ENCODE results near the gene PCNX4. TPM values are rescaled to one million over a fixed set of nuclear protein-coding genes. Genes with fewer than 3 reads are reported as not detected.

PCNX4 gene
- total RNA-seq, 1 experiment from 2014 or later, result 66.2 TPM

DNA sequence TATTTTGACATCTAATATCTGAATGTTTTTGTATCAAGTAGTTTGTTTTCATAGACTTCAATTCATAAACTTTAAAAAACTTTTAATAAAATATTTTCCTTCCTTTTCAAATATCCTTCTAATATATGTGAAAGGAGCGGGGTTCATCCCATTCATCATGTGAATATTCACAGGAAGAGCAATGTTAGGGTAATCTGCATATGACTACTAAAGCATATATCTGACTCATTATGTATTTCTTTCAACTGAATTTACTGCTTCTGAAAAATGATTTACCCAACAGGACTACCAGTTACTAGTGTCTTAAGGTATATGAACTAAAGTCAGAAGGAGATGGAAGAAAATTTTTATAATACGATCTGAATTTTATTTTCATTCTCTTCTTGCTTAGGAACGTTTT lies 43.0 kb downstream of the PCNX4 start:
- Histone ChIP-seq H3K9me3 (replicated peaks) (no peaks in the 10 kb centered on the region), H3K4me3 (no peak overlapping the region), H3K36me3 (peaks cover 11% of the 10 kb centered on the region), H3K4me1 (no peaks in the 10 kb centered on the region), H3K27me3 (no peaks in the 10 kb centered on the region), H3K27ac (no peak overlapping the region)
- DNase-seq, result no peak

DNA sequence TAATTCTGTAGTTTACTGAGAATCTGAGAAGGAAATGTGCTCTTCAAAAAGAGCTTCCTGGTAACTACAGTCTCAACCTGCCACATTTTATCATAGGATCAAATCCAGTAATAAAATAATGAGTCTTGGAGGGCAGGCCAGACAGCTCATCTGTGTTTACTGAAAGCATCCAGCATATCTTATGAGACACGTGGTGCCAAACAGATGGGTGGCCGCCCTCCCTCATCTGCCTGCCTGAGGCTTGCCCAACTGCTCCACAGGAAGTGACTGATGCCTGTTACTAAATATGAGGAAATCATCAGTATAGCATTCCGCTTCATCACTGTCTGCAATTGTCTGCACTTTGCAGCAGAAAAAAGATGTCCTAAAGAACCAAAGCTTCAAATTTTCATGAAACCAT lies 60.0 kb downstream of the PCNX4 start:
- peaks cover 17% of the 10 kb centered on the region for H3K36me3 ChIP-seq

DNA sequence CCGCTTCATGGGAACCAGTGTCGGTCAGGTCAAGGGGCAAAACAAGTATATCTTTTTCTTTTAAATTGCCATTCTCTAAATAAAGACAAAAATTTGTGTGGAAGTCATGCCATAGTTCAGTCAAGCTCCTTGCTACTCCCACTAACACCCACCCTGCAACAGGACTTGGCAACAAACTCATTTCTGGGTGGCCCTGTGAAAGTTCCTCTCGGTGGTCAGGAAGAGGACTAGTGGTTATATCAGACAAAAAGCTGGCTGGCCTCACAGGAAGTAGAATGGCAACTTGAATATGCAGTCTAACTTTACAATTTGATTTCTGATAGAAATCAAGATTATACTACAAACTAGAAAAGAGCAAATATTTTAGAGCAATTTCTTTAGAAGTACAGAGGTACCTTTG lies 62.3 kb downstream of the PCNX4 start:
- Histone ChIP-seq H3K27me3 (no peaks in the 10 kb centered on the region), H3K27ac (no peak overlapping the region)
- DNase-seq, result no peak

More for the DNA sequence above, 60.0 kb downstream of the PCNX4 start:
- Histone ChIP-seq H3K27ac (no peak overlapping the region), H3K4me3 (no peak overlapping the region), H3K9me3 (replicated peaks) (no peaks in the 10 kb centered on the region), H3K27me3 (no peaks in the 10 kb centered on the region), H3K4me1 (peaks cover 7% of the 10 kb centered on the region; the same call in 1 of the 2 replicates)
- DNase-seq, result peak; percentile 25 to 29

DNA sequence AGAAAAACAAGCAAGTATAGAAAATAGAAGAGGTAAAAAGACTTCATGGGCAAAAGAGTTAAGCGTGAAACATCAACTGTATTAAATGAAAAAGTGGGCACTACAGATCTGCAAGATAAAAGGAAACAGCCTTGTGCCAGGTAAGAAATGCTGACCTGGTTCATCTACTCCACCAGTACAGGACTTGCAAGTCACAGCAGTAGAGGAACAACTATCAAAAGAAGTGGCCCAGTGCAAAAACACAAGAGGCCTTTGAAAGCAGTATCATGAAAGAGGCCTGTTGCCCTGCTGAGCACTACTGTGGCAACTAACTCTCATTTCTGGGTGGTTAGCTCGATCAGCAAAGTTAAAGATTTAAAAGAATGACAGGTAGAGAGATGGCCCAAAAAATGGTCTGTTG lies 62.9 kb downstream of the PCNX4 start:
- Histone ChIP-seq H3K4me3 (no peak overlapping the region), H3K27me3 (no peaks in the 10 kb centered on the region), H3K9me3 (replicated peaks) (no peaks in the 10 kb centered on the region), H3K27ac (no peak overlapping the region), H3K4me1 (peaks cover 7% of the 10 kb centered on the region; the same call in 1 of the 2 replicates), H3K36me3 (peaks cover 16% of the 10 kb centered on the region)
- no peak for DNase-seq

More for the DNA sequence above, 62.3 kb downstream of the PCNX4 start:
- H3K4me3 ChIP-seq, result no peak overlapping the region
- peaks cover 16% of the 10 kb centered on the region for H3K36me3 ChIP-seq
- H3K4me1 ChIP-seq, result peaks cover 7% of the 10 kb centered on the region; the same call in 1 of the 2 replicates
- H3K9me3 ChIP-seq (replicated peaks), result no peaks in the 10 kb centered on the region

DNA sequence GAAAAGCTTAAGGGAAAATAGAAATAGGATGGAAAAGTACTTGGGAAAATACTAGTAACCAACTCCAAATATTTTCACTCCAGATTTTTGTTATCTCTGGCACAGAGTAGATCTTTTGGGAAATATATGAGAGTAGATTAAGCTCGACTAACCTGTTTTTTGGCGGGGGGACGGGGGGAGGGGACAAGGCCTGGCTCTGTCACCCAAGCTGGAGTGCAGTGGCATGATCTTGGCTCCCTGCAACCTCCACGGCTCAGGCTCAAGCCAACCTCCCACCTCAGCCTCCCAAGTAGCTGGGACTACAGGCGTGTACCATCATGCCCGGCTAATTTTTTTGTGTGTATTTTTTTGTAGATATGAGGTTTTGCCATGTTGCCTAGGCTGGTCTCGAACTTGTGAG lies 68.7 kb downstream of the PCNX4 start:
- no peaks in the 10 kb centered on the region for H3K4me1 ChIP-seq
- DNase-seq, result no peak
- no peaks in the 10 kb centered on the region for H3K9me3 ChIP-seq (replicated peaks)
- H3K27ac ChIP-seq, result no peak overlapping the region
- H3K27me3 ChIP-seq, result no peaks in the 10 kb centered on the region
- 0 out of 2 replicates have a peak, but pooled peaks cover under 1% of the 10 kb centered on the region for H3K36me3 ChIP-seq
- H3K4me3 ChIP-seq, result no peak overlapping the region

DNA sequence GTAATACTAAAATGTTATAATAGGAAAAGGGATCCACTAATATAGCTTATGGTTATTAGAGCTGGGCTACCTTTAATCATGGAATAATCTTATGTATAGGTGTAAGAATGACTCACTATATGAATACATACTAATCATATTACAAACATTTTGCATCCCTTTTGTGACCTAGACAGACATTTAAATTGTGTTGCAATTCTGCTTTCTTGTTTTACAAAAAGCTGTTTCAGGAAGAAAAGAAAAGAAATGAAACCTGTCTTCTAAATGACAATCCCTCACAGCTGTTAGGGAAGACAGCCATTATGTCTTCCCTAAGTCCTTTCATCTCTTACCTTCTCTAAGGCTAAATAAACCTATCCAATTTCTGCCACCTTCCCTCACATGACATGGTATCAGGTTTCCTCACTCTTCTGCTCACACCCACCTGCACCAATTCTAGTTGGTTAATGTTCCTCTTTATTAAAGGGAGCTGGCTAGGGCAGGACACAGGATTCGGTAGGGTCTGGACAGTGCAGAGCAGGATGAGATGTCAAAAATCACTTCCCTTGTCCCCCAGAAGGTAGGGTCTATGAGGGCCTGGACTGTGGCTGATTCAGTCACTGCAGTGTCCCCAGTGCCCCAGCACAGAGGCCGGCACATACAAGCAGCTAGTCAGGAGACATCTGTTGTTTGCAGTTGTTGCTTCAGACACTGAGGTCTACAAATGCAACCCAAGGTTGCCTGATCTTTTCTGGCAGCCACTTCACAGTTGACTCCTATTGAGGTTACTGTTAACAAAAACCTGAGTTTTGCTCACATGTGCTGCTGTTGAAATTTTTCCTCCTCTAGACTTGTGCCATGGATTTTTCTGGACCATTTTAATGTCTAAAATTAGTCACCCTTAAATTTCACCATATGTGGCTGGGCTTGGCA lies 69.7 kb downstream of the PCNX4 start:
- H3K36me3 ChIP-seq, result no peaks in the 10 kb centered on the region
- H3K4me3 ChIP-seq, result no peak overlapping the region

DNA sequence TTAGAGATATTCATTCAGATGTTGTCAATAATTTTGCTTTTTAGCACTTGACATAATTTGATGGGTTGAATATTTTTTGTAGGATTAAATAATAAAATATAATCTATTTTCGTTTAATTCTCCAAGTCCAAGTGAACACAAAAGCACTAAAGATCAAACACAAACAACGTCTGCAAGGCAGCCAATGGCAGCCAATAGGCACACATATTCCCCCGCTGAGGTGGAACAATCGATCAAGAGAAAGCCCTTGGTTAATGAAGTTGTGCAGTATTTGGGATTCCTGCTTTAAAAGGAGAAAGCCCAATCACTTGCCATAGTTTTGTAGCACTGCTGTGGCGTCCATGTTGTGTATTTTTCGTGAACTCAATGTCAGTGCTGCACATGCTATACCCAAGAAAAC lies 72.0 kb downstream of the PCNX4 start:
- Histone ChIP-seq H3K27ac (no peak overlapping the region), H3K36me3 (no peaks in the 10 kb centered on the region), H3K9me3 (replicated peaks) (no peaks in the 10 kb centered on the region), H3K27me3 (no peaks in the 10 kb centered on the region), H3K4me1 (no peaks in the 10 kb centered on the region), H3K4me3 (peak overlapping the region; percentile 81)
- peak in 1 of 2 experiments; percentile 11 for DNase-seq

More for the DNA sequence above, 69.7 kb downstream of the PCNX4 start:
- no peaks in the 10 kb centered on the region for H3K27me3 ChIP-seq
- H3K4me1 ChIP-seq, result no peaks in the 10 kb centered on the region
- H3K27ac ChIP-seq, result no peak overlapping the region
- peak in 1 of 2 experiments; percentile 32 for DNase-seq
- H3K9me3 ChIP-seq (replicated peaks), result no peaks in the 10 kb centered on the region

DNA sequence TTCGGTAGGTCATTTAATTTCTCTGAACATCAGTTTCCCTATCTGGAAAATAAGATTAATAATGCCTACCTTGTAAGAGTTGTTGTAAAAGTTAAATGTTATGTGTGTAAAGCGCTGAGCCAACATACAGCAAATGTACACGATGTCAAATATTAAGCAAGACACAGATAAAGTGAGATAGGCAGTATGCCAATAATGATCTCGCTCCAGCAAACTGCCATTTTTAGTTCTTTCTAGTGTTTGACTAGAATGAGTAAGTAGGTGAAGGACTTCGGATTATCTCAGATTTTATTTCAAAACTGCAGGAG lies 72.6 kb downstream of the PCNX4 start:
- H3K27ac ChIP-seq, result peak overlapping the region; percentile 68; the same call in 1 of the 2 replicates

DNA sequence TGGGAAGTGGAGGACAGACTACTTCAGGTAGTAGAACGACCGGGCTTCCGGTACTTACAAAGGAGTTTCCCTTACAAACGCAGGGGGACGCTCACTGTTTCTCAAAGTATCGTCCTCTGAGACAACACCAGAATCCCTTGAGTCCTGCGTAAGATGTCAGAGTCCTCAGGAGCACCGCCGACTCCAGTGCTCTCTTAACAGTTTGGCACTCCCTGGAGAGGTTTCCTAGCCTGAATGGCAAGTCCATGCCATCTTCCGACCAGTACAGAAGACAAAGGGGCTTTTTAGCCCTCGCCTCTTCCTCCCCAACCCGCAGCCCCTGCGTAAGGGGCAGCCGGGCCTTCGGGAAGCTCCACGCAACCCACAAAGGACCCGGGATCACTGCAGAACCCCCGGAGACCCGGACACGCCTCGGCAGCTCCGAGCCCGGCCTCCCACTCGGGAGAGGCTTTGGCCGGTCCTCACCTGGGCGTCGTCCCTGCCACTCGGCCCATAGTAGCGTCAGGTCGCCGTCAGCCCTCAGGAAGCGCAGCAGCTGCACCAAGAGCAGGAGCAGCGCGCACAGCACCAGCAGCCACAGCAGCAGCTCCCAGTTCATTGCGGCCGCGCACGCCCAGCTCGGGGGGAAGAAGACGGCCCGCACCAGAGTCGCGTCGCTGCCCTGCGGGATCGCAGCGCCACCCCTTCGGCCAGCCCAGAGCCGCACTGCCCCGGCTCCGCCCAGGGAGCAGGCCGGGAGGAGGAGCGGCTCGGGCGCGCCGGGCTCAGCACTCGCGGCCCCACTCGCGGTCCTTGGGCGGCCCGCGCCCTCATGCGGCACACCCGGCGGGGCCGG lies 73.2 kb downstream of the PCNX4 start, which contains the start of gene DHRS7:
TSS of gene DHRS7 (minus strand) at position 687 of the 835 bp plus-strand sequence. CDS start at position 598, 89 bp downstream.
- H3K27ac ChIP-seq, result peak within 1 kb of the TSS; percentile 68
- H3K4me3 ChIP-seq, result peak within 1 kb of the TSS; percentile 81
- peak; percentile 80 for DNase-seq
- no peaks in the 10 kb centered on the region for H3K4me1 ChIP-seq
- H3K9me3 ChIP-seq (replicated peaks), result no peaks in the 10 kb centered on the region
- no peaks in the 10 kb centered on the region for H3K27me3 ChIP-seq
- H3K36me3 ChIP-seq, result no peaks in the 10 kb centered on the region

More for the DNA sequence above, 72.6 kb downstream of the PCNX4 start:
- H3K4me1 ChIP-seq, result no peaks in the 10 kb centered on the region
- DNase-seq, result no peak
- H3K9me3 ChIP-seq (replicated peaks), result no peaks in the 10 kb centered on the region
- peak overlapping the region; percentile 81 for H3K4me3 ChIP-seq
- no peaks in the 10 kb centered on the region for H3K36me3 ChIP-seq
- H3K27me3 ChIP-seq, result no peaks in the 10 kb centered on the region

DNA sequence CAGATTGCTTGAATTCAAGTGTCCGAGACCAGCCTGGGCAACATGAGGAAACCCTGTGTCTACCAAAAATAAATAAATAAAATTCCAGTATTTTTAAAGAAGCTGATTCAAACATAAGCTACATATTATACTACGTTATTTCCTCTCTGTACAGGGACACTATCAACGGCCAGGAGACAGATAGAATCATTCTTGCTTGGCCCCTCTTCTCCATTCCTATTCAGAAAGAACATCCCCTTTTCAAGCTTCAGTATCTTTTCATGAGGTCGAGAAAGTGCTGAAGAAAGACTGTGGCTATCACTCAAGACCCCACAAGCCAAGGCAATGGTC lies 73.8 kb downstream of the PCNX4 start:
- Histone ChIP-seq H3K9me3 (replicated peaks) (no peaks in the 10 kb centered on the region), H3K27me3 (no peaks in the 10 kb centered on the region), H3K36me3 (no peaks in the 10 kb centered on the region), H3K27ac (peak overlapping the region; percentile 68), H3K4me1 (no peaks in the 10 kb centered on the region), H3K4me3 (peak overlapping the region; percentile 81)
- DNase-seq, result no peak

DNA sequence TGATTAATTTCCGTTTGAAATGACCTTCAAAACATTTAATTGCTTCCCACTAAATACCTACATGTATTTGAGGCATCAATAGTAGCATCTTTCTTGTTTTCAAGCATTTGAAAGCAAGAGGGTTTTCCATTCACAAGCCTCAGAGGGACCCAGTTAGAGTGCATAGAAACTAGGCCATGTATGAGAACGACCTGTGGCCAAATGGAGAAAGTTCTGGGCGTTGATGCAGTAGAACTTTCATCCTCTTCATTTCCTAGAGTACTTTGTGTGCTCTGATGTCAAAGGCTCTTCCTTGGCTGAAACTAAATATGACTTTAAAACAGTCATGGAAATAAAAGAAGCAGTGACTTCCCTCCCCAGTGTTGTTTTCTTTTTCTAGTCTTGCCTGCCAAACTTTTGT lies 74.4 kb downstream of the PCNX4 start:
- Histone ChIP-seq H3K9me3 (replicated peaks) (no peaks in the 10 kb centered on the region), H3K36me3 (no peaks in the 10 kb centered on the region), H3K4me3 (peak overlapping the region; percentile 81; the same call in 1 of the 2 replicates), H3K27ac (no peak overlapping the region), H3K4me1 (no peaks in the 10 kb centered on the region), H3K27me3 (no peaks in the 10 kb centered on the region)
- no peak for DNase-seq

DNA sequence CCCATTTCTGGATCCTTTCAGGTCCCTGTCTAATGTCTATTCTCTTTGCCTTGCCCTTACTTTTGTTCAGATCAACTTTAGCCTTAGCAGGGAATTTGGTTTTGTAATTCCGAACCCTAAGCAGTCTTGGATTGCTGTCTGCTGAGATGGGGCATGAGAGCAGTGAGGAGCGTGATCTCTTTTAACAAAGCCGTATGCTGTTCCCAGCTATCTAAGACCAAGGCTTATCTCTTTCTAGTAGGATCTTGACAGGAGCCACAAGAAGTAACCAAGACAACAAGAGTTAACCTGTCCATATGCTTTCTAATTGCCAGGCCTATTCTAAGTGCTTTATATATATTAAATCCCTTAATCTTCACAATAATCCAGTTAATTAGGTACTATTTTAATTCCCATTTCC lies 78.0 kb downstream of the PCNX4 start:
- no peak for DNase-seq
- Histone ChIP-seq H3K9me3 (replicated peaks) (no peaks in the 10 kb centered on the region), H3K4me1 (no peaks in the 10 kb centered on the region), H3K27ac (no peak overlapping the region), H3K27me3 (no peaks in the 10 kb centered on the region), H3K36me3 (no peaks in the 10 kb centered on the region), H3K4me3 (no peak overlapping the region)

DNA sequence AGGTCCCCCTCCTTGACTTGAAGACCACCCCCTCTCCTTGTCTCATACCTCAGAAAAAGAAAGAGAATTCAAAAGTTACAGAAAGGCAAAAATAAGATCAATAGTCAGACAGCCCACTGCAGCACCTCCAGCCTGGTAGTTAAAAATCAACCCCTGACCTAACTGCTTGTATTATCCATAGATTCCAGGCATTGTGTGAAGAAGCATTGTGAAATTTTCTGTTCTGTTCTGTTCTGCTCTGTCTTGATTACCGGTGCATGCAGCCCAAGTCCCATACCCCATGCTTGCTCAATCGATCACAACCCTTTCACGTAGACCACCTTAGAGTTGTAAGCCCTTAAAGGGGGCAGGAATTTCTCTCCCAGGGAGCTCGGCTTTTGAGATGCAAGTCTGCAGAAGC lies 79.2 kb downstream of the PCNX4 start:
- Histone ChIP-seq H3K9me3 (replicated peaks) (no peaks in the 10 kb centered on the region), H3K4me3 (no peak overlapping the region), H3K27ac (no peak overlapping the region), H3K36me3 (no peaks in the 10 kb centered on the region), H3K4me1 (no peaks in the 10 kb centered on the region), H3K27me3 (no peaks in the 10 kb centered on the region)
- DNase-seq, result no peak

DNA sequence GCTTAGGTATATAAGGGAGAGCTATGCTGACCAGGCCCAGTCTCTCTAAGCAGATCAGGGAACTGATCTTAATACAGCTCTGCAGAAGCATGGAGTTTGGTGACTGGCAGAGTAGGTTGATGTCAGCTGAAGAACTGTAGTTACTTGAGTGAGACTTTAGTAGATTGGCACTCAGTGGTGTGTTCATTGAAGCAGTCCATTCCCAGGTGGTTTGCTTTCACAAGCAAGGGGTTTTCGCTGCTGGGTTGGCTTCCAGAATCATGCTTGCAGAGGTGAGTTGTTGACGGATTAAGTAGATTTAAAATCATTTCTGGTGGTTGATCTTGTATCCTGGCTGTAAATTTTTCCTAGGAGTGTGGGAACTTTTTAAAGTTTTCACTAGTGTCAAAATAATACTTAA lies 80.0 kb downstream of the PCNX4 start:
- H3K9me3 ChIP-seq (replicated peaks), result no peaks in the 10 kb centered on the region
- no peak overlapping the region for H3K4me3 ChIP-seq
- no peaks in the 10 kb centered on the region for H3K4me1 ChIP-seq
- no peak for DNase-seq
- no peaks in the 10 kb centered on the region for H3K27me3 ChIP-seq
- no peaks in the 10 kb centered on the region for H3K36me3 ChIP-seq
- no peak overlapping the region for H3K27ac ChIP-seq

Data from SJCRH30 (cell line).